Measurements from ENCODE around the gene HPCAL1. TPM values are rescaled to one million over a fixed set of nuclear protein-coding genes. Genes with fewer than 3 reads are reported as not detected.

Gene HPCAL1
- total and polyA plus RNA-seq, 2 of the 4 experiments (the other 2 are of a cell fraction): 8.2 to 33.7 TPM

DNA sequence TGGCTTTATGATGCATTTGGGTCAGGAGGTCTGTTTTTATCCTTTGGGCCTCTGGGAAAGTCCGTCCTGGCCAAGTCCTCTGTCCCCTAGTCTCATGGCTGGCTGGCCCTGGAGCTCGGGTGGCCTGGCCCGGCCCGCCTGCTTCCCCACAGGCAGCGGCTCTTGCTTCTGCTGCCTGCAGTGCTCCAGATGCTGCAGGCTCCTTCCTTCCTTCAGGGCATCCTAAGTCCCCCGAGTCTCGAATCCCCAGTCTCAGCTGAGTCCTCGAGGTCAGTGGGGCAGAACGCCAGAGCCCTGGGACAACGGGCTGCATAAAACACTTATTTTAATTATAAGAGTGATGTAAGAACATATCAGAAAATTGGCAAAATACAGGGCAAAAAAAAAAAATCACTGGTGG is 71.2 kb downstream of the HPCAL1 start:
- H2BK20ac ChIP-seq (ENCODE audit: low read depth, low read length): no peak overlapping the region
- in situ Hi-C loops (cut with MboI; ENCODE audit: low sequenced_read_pairs) (no loop called here), intact Hi-C loops (cut with micrococcal nuclease) (no loop called here), dilution Hi-C loops (cut with HindIII; ENCODE audit: low sequenced_read_pairs, unreplicated experiment) (no loop called here)
- H4K8ac ChIP-seq (ENCODE audit: low read depth in 2 of 2, low read length in 2 of 2): no peak overlapping the region
- no peak overlapping the region for H2BK120ac ChIP-seq (ENCODE audit: low read depth, low read length)
- BruUV-seq (replicated peaks): no TSS peak
- TF ChIP-seq FOS (IDR thresholded peaks at IDR 0.05; ENCODE audit: low read depth, low read length) (no peak), CEBPB (IDR thresholded peaks at IDR 0.05; ENCODE audit: low read depth, low read length) (no peak), MAZ (IDR thresholded peaks at IDR 0.05; ENCODE audit: borderline replicate concordance, low read depth, low read length) (no peak), RCOR1 (IDR thresholded peaks at IDR 0.05; ENCODE audit: insufficient replicate concordance, low read length) (no peak), RAD21 (IDR thresholded peaks at IDR 0.05; ENCODE audit: low read length) (no peak), CHD1 (IDR thresholded peaks at IDR 0.05; ENCODE audit: low read depth, low read length) (no peak), MAFK (IDR thresholded peaks at IDR 0.05; ENCODE audit: low read depth, low read length) (no peak), BHLHE40 (IDR thresholded peaks at IDR 0.05; ENCODE audit: low read depth, low read length) (no peak), POLR2A (IDR thresholded peaks at IDR 0.05; ENCODE audit: low read depth, low read length) (no peak), MXI1 (IDR thresholded peaks at IDR 0.05; ENCODE audit: borderline replicate concordance, low read depth, low read length) (no peak), SMC3 (IDR thresholded peaks at IDR 0.05; ENCODE audit: low read depth, low read length) (no peak), RFX5 (IDR thresholded peaks at IDR 0.05; ENCODE audit: low read depth, low read length) (no peak), NFE2L2 (IDR thresholded peaks at IDR 0.05; ENCODE audit: low read depth, low read length) (no peak)
- TF ChIP-seq, protein P1, sequence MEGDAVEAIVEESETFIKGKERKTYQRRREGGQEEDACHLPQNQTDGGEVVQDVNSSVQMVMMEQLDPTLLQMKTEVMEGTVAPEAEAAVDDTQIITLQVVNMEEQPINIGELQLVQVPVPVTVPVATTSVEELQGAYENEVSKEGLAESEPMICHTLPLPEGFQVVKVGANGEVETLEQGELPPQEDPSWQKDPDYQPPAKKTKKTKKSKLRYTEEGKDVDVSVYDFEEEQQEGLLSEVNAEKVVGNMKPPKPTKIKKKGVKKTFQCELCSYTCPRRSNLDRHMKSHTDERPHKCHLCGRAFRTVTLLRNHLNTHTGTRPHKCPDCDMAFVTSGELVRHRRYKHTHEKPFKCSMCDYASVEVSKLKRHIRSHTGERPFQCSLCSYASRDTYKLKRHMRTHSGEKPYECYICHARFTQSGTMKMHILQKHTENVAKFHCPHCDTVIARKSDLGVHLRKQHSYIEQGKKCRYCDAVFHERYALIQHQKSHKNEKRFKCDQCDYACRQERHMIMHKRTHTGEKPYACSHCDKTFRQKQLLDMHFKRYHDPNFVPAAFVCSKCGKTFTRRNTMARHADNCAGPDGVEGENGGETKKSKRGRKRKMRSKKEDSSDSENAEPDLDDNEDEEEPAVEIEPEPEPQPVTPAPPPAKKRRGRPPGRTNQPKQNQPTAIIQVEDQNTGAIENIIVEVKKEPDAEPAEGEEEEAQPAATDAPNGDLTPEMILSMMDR (conservative IDR thresholded peaks at IDR 0.05; ENCODE audit: low read depth, low read length): no peak
- TF ChIP-seq, protein P2, sequence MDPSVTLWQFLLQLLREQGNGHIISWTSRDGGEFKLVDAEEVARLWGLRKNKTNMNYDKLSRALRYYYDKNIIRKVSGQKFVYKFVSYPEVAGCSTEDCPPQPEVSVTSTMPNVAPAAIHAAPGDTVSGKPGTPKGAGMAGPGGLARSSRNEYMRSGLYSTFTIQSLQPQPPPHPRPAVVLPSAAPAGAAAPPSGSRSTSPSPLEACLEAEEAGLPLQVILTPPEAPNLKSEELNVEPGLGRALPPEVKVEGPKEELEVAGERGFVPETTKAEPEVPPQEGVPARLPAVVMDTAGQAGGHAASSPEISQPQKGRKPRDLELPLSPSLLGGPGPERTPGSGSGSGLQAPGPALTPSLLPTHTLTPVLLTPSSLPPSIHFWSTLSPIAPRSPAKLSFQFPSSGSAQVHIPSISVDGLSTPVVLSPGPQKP (IDR thresholded peaks at IDR 0.05; ENCODE audit: borderline replicate concordance, low read depth, low read length): no peak
- TF ChIP-seq, protein P3, sequence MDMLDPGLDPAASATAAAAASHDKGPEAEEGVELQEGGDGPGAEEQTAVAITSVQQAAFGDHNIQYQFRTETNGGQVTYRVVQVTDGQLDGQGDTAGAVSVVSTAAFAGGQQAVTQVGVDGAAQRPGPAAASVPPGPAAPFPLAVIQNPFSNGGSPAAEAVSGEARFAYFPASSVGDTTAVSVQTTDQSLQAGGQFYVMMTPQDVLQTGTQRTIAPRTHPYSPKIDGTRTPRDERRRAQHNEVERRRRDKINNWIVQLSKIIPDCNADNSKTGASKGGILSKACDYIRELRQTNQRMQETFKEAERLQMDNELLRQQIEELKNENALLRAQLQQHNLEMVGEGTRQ (IDR thresholded peaks at IDR 0.05; ENCODE audit: low read depth, low read length): no peak
- no peak overlapping the region for H2AK9ac ChIP-seq (replicated peaks; ENCODE audit: low read depth, low read length, poor library complexity)
- ChIA-PET CTCF (no interaction called here), POLR2A (ENCODE audit: unreplicated experiment) (no interaction called here)
- no peak overlapping the region for H4K5ac ChIP-seq (ENCODE audit: low read depth, low read length)
- no peak overlapping the region for H3K18ac ChIP-seq (ENCODE audit: low read depth, low read length)
- H3K27ac ChIP-seq (ENCODE audit: insufficient read depth, low read length): no peak overlapping the region
- H3K23ac ChIP-seq (ENCODE audit: low read depth, low read length): no peak overlapping the region
- peaks cover 5% of the 10 kb centered on the region; the same call in 1 of the 2 replicates for H4K20me1 ChIP-seq (ENCODE audit: insufficient read depth, low read length)
- no peak overlapping the region for H3K4me2 ChIP-seq (ENCODE audit: low read depth, low read length)
- no peak overlapping the region for H2BK5ac ChIP-seq (ENCODE audit: low read depth, low read length, poor library complexity, severe bottlenecking)
- no peak overlapping the region for H2AK5ac ChIP-seq (ENCODE audit: low read depth, low read length)
- no peaks in the 10 kb centered on the region for H3K9me3 ChIP-seq (ENCODE audit: control insufficient read depth, insufficient read depth, low read length)
- H3K36me3 ChIP-seq (ENCODE audit: control insufficient read depth, insufficient read depth, low read length): no peaks in the 10 kb centered on the region; the same call in 1 of the 2 replicates
- no peak overlapping the region for H3K9ac ChIP-seq (ENCODE audit: low read depth, low read length)
- no peak overlapping the region for H2BK15ac ChIP-seq (ENCODE audit: low read depth, low read length)
- H4K91ac ChIP-seq (ENCODE audit: insufficient read depth, low read depth, low read length): no peak overlapping the region
- ATAC-seq (ENCODE audit: low read depth) (no peak), DNase-seq (no peak)
- H3K56ac ChIP-seq (ENCODE audit: extremely low read depth, insufficient read depth, low read length): no peak overlapping the region
- no peaks in the 10 kb centered on the region for H3K4me1 ChIP-seq (ENCODE audit: control insufficient read depth, insufficient read depth, low read length)
- no peak overlapping the region for H3K4me3 ChIP-seq (ENCODE audit: insufficient read depth, low read depth, low read length)
- no peak overlapping the region for H2AFZ ChIP-seq (replicated peaks; ENCODE audit: low read length, poor library complexity)
- WGBS, 2 experiments (ENCODE audit: extremely low coverage in 2 of 2, insufficient read length in 1 of 2): 88% methylated on average over 5 of the region's 10 CpGs; no CpG with 5 or more reads in 1 of the 2 experiments
- no peak overlapping the region for H3K4ac ChIP-seq (ENCODE audit: low read depth, low read length)
- H3K79me1 ChIP-seq (ENCODE audit: low read depth in 1 of 2, low read length in 2 of 2): 0 out of 4 replicates have a peak, but pooled peaks cover 0 to 9% of the 10 kb centered on the region in 2 experiments
- no peak overlapping the region for H3K14ac ChIP-seq (replicated peaks; ENCODE audit: low read depth, low read length)
- H3K9me1 ChIP-seq (ENCODE audit: insufficient read depth, low read length): no peaks in the 10 kb centered on the region; the same call in 1 of the 2 replicates
- no peaks in the 10 kb centered on the region for H3K27me3 ChIP-seq (ENCODE audit: control insufficient read depth, insufficient read depth, low read length)
